ENCODE measurements around the gene CDCP2. TPM values are rescaled to one million over a fixed set of nuclear protein-coding genes. Genes with fewer than 3 reads are reported as not detected.

Gene CDCP2
- total RNA-seq, 1 donor from 2014 or later, result not detected

DNA sequence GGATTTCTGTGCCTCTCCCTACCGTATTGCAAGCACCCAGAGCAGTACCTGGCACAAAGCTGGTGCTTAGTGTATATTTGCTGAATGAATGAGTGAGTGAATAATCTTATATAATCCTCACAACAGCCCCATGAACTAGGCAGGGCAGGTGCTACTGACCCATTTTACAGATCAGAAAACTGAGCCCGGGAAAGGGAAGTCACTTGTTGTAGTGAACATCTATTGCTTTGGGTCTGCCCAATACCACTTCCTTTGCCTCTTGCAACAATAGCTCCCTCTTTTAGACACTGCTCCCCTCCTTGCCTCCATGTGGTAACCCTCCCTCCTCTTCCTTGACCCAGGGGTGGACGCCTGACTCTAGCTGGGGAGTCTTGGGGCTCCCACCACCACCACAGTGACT is 3.1 kb downstream of the CDCP2 start:
- no peak for TF ChIP-seq POLR2A (IDR thresholded peaks at IDR 0.05)

DNA sequence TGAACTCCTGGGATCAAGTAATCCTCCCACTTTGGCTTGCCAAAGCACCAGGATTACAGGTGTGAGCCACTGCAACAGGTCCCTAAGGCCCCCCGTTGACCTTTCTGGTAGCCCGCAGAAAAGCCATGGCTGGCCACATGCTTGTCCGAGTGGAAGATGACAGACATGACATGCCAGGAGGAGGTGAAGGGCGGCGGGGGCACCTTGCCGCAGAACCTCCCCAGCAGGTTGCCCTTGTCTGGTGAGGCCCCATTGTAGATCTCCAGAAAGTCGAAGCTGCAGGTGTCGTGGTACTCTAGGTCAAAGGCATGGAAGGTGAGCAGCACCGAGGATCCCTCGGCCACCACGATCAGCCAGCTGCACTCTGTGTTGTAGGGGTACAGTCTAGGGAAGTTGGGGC is 8.4 kb downstream of the CDCP2 start:
- intact Hi-C loops (cut with DNase I), result no loop called here
- Histone ChIP-seq H3K27ac (no peak overlapping the region), H3K4me3 (no peak overlapping the region), H3K4me1 (no peaks in the 10 kb centered on the region), H3K27me3 (no peaks in the 10 kb centered on the region), H3K36me3 (no peaks in the 10 kb centered on the region), H3K9me3 (no peaks in the 10 kb centered on the region)
- DNase-seq (ENCODE audit: extremely low spot score in 2 of 2), result no peak
- TF ChIP-seq POLR2A (IDR thresholded peaks at IDR 0.05), result no peak

More for the DNA sequence above, 3.1 kb downstream of the CDCP2 start:
- Histone ChIP-seq H3K4me3 (no peak overlapping the region), H3K27me3 (no peaks in the 10 kb centered on the region), H3K9me3 (no peaks in the 10 kb centered on the region), H3K27ac (no peak overlapping the region), H3K4me1 (peaks cover 16% of the 10 kb centered on the region), H3K36me3 (no peaks in the 10 kb centered on the region)
- intact Hi-C loops (cut with DNase I), result no loop called here
- DNase-seq (ENCODE audit: extremely low spot score in 2 of 2), result no peak

DNA sequence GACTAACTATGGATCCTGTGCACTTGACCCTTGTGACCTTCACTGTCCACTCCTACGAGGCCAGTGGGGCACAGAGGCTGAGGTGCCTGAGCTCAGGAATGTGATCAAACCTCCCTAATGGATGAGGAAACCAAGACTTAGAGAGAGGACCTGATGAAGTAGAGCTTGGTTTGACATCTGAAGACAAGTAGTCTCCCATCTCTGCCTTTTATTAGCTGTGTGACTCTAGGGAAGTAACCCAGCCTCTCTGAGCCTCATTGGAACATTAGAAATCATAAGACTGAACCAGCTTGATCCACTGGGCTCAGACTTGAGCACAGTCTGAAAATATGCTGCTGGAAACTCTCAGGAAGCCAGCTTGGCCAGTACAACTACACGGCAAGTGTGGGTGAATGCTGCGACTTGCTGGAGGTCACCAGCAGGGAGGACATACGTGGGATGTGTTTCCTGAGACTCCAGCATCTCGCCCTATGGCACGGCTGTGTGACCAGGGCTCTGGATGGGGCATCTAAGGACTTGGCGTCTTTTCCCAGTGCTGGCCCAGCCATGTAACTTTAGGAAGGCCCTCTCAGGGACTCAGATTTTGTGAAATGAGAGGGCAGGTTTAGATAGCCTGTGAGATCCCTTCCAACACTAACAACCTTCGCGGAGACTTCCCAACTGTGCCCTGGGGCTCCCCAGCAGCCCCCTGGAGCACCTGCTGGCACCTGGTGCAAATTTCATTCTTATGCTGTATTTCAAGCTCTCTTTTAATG is 10.5 kb downstream of the CDCP2 start:
- TF ChIP-seq POLR2A (IDR thresholded peaks at IDR 0.05) (no peak), POLR2AphosphoS5 (IDR thresholded peaks at IDR 0.05; ENCODE audit: insufficient read depth in 1 of 2, low read depth in 1 of 2) (no peak)
- TF ChIP-seq, protein P1, sequence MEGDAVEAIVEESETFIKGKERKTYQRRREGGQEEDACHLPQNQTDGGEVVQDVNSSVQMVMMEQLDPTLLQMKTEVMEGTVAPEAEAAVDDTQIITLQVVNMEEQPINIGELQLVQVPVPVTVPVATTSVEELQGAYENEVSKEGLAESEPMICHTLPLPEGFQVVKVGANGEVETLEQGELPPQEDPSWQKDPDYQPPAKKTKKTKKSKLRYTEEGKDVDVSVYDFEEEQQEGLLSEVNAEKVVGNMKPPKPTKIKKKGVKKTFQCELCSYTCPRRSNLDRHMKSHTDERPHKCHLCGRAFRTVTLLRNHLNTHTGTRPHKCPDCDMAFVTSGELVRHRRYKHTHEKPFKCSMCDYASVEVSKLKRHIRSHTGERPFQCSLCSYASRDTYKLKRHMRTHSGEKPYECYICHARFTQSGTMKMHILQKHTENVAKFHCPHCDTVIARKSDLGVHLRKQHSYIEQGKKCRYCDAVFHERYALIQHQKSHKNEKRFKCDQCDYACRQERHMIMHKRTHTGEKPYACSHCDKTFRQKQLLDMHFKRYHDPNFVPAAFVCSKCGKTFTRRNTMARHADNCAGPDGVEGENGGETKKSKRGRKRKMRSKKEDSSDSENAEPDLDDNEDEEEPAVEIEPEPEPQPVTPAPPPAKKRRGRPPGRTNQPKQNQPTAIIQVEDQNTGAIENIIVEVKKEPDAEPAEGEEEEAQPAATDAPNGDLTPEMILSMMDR (IDR thresholded peaks at IDR 0.05), result no peak
- no peak for DNase-seq (ENCODE audit: extremely low spot score in 2 of 2)
- no peak overlapping the region for H3K27ac ChIP-seq
- no peak overlapping the region for H3K4me3 ChIP-seq
- H3K4me1 ChIP-seq, result peaks cover 5% of the 10 kb centered on the region
- H3K9me3 ChIP-seq, result no peaks in the 10 kb centered on the region
- H3K36me3 ChIP-seq, result no peaks in the 10 kb centered on the region
- intact Hi-C loops (cut with DNase I), result no loop called here
- no peaks in the 10 kb centered on the region for H3K27me3 ChIP-seq

DNA sequence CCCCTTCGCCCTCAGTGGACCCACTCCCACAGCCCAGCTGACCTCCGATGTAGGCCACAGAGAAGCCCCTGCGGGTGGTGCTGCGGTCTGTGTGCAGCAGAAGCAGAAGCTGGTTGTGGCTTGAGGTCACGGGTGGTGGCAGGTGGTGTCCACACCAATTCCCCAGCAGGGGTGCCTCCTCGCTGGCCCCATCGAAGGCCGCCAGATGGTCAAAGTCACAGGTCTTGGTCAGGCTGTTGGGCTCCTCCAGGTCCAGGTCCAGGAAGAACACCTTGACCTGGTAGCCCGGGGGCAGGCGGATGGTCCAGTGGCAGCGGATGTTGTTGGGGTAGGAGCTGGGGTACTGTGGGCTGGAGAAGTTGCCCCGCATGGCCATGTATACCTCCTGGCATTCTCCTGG is 13.1 kb downstream of the CDCP2 start:
- TF ChIP-seq, protein P1 (IDR thresholded peaks at IDR 0.05), result no peak
- no peak for TF ChIP-seq POLR2AphosphoS5 (IDR thresholded peaks at IDR 0.05; ENCODE audit: insufficient read depth in 1 of 2, low read depth in 1 of 2)
- TF ChIP-seq POLR2A (IDR thresholded peaks at IDR 0.05), result no peak
- Histone ChIP-seq H3K9me3 (no peaks in the 10 kb centered on the region), H3K27me3 (no peaks in the 10 kb centered on the region), H3K4me1 (peaks cover 8% of the 10 kb centered on the region), H3K4me3 (no peak overlapping the region), H3K27ac (no peak overlapping the region), H3K36me3 (no peaks in the 10 kb centered on the region)
- intact Hi-C loops (cut with DNase I), result no loop called here
- no peak for DNase-seq (ENCODE audit: extremely low spot score in 2 of 2)

DNA sequence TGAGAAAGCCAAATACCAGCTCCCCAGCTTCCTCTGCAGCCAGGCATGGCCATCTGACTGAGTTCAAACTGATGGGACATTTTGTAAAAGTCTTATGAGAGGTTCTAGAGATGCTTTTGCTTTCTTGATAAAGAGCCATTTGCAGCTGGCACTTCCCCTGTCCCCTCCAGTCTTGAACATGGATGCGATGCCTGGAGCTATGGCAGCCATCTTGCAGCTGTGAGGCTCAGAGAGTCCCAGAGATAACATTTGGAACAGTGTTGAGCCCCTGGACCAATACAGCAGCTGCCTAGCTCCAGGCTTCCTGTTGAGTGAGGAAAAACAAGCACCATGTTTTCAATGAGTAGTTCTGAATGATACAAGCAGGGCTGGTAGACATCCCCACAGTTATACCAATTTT is 13.8 kb downstream of the CDCP2 start:
- Histone ChIP-seq H3K27ac (no peak overlapping the region), H3K4me1 (peaks cover 8% of the 10 kb centered on the region), H3K9me3 (no peaks in the 10 kb centered on the region), H3K27me3 (no peaks in the 10 kb centered on the region), H3K4me3 (no peak overlapping the region), H3K36me3 (no peaks in the 10 kb centered on the region)
- TF ChIP-seq, protein P1 (IDR thresholded peaks at IDR 0.05), result no peak
- TF ChIP-seq POLR2A (IDR thresholded peaks at IDR 0.05), result no peak
- DNase-seq (ENCODE audit: extremely low spot score in 2 of 2), result no peak
- intact Hi-C loops (cut with DNase I), result no loop called here

DNA sequence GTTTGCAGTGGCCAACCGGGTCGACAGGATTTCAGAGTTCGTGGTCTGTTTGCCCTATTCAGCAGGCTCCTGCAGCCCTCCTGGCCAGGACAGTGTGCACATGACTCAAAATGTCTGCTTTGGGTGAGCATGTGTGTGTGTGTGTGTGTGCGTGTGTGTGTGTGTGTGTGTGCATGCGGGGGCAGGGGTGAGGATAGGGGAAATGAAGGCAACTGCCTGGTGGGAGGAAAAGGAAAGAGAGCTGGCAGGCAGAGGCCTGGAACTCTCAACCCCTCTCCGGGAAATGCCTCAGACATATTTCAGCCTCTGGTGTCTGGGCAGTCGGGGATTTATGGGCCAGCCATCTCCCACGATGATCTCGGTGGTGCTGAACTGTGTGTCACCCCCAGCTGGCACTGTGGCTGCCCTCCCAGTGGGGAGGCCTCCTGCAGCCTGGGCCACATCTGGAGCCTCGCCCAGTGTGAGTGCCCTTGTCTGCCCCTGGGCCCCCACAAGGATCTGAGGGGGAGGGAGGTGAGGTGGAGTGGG is 15.2 kb downstream of the CDCP2 start:
- H3K27me3 ChIP-seq, result no peaks in the 10 kb centered on the region
- no peak overlapping the region for H3K4me3 ChIP-seq
- H3K4me1 ChIP-seq, result peaks cover 8% of the 10 kb centered on the region
- TF ChIP-seq POLR2AphosphoS5 (IDR thresholded peaks at IDR 0.05; ENCODE audit: insufficient read depth in 1 of 2, low read depth in 1 of 2), result no peak
- TF ChIP-seq POLR2A (IDR thresholded peaks at IDR 0.05), result no peak
- intact Hi-C loops (cut with DNase I), result no loop called here
- no peak overlapping the region for H3K27ac ChIP-seq
- no peaks in the 10 kb centered on the region for H3K9me3 ChIP-seq
- H3K36me3 ChIP-seq, result no peaks in the 10 kb centered on the region
- DNase-seq (ENCODE audit: extremely low spot score in 2 of 2), result no peak
